ENCODE data around the gene LCE1D.

DNA sequence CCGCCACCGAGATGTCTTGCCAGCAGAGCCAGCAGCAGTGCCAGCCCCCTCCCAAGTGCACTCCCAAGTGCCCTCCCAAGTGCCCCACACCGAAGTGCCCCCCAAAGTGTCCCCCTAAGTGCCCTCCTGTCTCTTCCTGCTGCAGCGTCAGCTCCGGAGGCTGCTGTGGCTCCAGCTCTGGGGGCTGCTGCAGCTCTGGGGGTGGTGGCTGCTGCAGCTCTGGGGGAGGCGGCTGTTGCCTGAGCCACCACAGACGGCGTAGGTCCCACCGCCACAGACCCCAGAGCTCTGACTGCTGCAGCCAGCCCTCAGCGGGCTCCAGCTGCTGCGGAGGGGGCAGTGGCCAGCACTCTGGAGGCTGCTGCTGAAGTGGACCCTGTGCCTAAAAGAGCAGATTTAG, 20.2 kb upstream of the LCE1D start:
- TF ChIP-seq, protein P1, sequence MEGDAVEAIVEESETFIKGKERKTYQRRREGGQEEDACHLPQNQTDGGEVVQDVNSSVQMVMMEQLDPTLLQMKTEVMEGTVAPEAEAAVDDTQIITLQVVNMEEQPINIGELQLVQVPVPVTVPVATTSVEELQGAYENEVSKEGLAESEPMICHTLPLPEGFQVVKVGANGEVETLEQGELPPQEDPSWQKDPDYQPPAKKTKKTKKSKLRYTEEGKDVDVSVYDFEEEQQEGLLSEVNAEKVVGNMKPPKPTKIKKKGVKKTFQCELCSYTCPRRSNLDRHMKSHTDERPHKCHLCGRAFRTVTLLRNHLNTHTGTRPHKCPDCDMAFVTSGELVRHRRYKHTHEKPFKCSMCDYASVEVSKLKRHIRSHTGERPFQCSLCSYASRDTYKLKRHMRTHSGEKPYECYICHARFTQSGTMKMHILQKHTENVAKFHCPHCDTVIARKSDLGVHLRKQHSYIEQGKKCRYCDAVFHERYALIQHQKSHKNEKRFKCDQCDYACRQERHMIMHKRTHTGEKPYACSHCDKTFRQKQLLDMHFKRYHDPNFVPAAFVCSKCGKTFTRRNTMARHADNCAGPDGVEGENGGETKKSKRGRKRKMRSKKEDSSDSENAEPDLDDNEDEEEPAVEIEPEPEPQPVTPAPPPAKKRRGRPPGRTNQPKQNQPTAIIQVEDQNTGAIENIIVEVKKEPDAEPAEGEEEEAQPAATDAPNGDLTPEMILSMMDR (conservative IDR thresholded peaks at IDR 0.05), result no peak
- no peak for TF ChIP-seq ZFX (IDR thresholded peaks at IDR 0.05)

All from C4-2B (cell line).